HG03457 (cell line): ENCODE data around the gene EPHA4.

ENCODE experiments used
- ATAC-seq: cut with Tn5 transposase; IDR thresholded peaks from one replicate; pipeline ENCODE4 v1.9.1; 2021; ENCODE audit warnings: moderate number of reproducible peaks; ENCODE audit not compliant: unreplicated experiment

Gene EPHA4

GRCh38 chr2:221410487-221410886 is 161.6 kb downstream of the EPHA4 start:
- no peak for ATAC-seq

- no peak for ATAC-seq
These were observed 164.3 kb downstream of the EPHA4 start for GRCh38 chr2:221407765-221408164.

GRCh38 chr2:221405521-221405920 is 166.6 kb downstream of the EPHA4 start:
- no peak for ATAC-seq

- no peak for ATAC-seq
These were observed 170.0 kb downstream of the EPHA4 start for GRCh38 chr2:221402072-221402471.

- ATAC-seq = no peak
These were observed 171.7 kb downstream of the EPHA4 start for GRCh38 chr2:221400411-221400810.

- no peak for ATAC-seq
These were observed 172.9 kb downstream of the EPHA4 start for GRCh38 chr2:221399183-221399582.

GRCh38 chr2:221397187-221397586 is 174.9 kb downstream of the EPHA4 start:
- ATAC-seq = no peak

GRCh38 chr2:221392228-221392881 is 179.7 kb downstream of the EPHA4 start:
- ATAC-seq = no peak

- no peak for ATAC-seq
These were observed 181.2 kb downstream of the EPHA4 start for GRCh38 chr2:221390878-221391277.

- ATAC-seq = no peak
These were observed 182.2 kb downstream of the EPHA4 start for GRCh38 chr2:221389904-221390303.

- no peak for ATAC-seq
These were observed 182.7 kb downstream of the EPHA4 start for GRCh38 chr2:221389421-221389820.

GRCh38 chr2:221388891-221389290 is 183.2 kb downstream of the EPHA4 start:
- ATAC-seq = no peak

GRCh38 chr2:221385716-221386115 is 186.4 kb downstream of the EPHA4 start:
- ATAC-seq = no peak

GRCh38 chr2:221381928-221382488 is 190.1 kb downstream of the EPHA4 start:
- no peak for ATAC-seq

GRCh38 chr2:221380686-221381085 is 191.4 kb downstream of the EPHA4 start:
- ATAC-seq = no peak

GRCh38 chr2:221380062-221380461 is 192.0 kb downstream of the EPHA4 start:
- ATAC-seq = no peak

- ATAC-seq = no peak
These were observed 194.5 kb downstream of the EPHA4 start for GRCh38 chr2:221377597-221377996.

GRCh38 chr2:221377066-221377465 is 195.0 kb downstream of the EPHA4 start:
- ATAC-seq = no peak

GRCh38 chr2:221374234-221374633 is 197.9 kb downstream of the EPHA4 start:
- ATAC-seq = no peak

GRCh38 chr2:221372907-221373306 is 199.2 kb downstream of the EPHA4 start:
- ATAC-seq = no peak

GRCh38 chr2:221372159-221372884 is 199.8 kb downstream of the EPHA4 start:
- ATAC-seq = no peak

GRCh38 chr2:221371347-221371746 is 200.8 kb downstream of the EPHA4 start:
- no peak for ATAC-seq
